ENCODE measurements around the gene ZNF583. TPM values are rescaled to one million over a fixed set of nuclear protein-coding genes. Genes with fewer than 3 reads are reported as not detected.
A peak's percentile ranks its signal among the peaks of the same experiment; 100 is the strongest.

Gene ZNF583
- total and polyA plus RNA-seq, 9 of the 15 experiments (the other 6 are each of a cell fraction or from before 2014, with no cell fraction given), result 0.92 to 6.7 (median 3.0) TPM

- TF ChIP-seq KAT8 (IDR thresholded peaks at IDR 0.05; ENCODE audit: low read depth) (no peak), HNRNPLL (IDR thresholded peaks at IDR 0.05; ENCODE audit: low read depth, low read length, poor library complexity, severe bottlenecking) (no peak), KDM1A (IDR thresholded peaks at IDR 0.05) (no peak), NCOA2 (IDR thresholded peaks at IDR 0.05; ENCODE audit: partially characterized antibody in 2 of 2) (peak in 1 of 2 experiments; percentile 70), ZBED1 (IDR thresholded peaks at IDR 0.05) (0 out of 2 replicates have a peak, but pooled peaks have one; percentile 34), TAL1 (IDR thresholded peaks at IDR 0.05) (no peak), MAFK (IDR thresholded peaks at IDR 0.05; ENCODE audit: low read length) (no peak), ZNF134 (CRISPR knock-in tag; conservative IDR thresholded peaks at IDR 0.05) (no peak), ZNF143 (CRISPR knock-in tag; IDR thresholded peaks at IDR 0.05) (peak; percentile 95), RNF2 (IDR thresholded peaks at IDR 0.05) (no peak), ZNF274 (IDR thresholded peaks at IDR 0.05; ENCODE audit: borderline replicate concordance, low read depth, low read length) (no peak), CEBPG (CRISPR knock-in tag; IDR thresholded peaks at IDR 0.05) (no peak), CEBPG (tag; conservative IDR thresholded peaks at IDR 0.05 in 1 of 2, IDR thresholded peaks at IDR 0.05 in 1 of 2) (no peak), STAG1 (CRISPR knock-in tag; IDR thresholded peaks at IDR 0.05; ENCODE audit: borderline replicate concordance) (no peak), ZNF174 (CRISPR knock-in tag; IDR thresholded peaks at IDR 0.05) (no peak), SRSF3 (IDR thresholded peaks at IDR 0.05; ENCODE audit: insufficient read depth, low read length) (no peak), YBX1 (IDR thresholded peaks at IDR 0.05) (no peak), ZNF589 (CRISPR knock-in tag; IDR thresholded peaks at IDR 0.05; ENCODE audit: low read depth) (no peak), PPARD (CRISPR knock-in tag; IDR thresholded peaks at IDR 0.05) (no peak), ZNF280A (IDR thresholded peaks at IDR 0.05; ENCODE audit: low read depth, partially characterized antibody) (no peak), HMG20B (CRISPR knock-in tag; IDR thresholded peaks at IDR 0.05) (no peak), FOXA1 (IDR thresholded peaks at IDR 0.05; ENCODE audit: borderline replicate concordance) (no peak), HNRNPK (IDR thresholded peaks at IDR 0.05; ENCODE audit: low read depth, low read length, poor library complexity, severe bottlenecking) (no peak), ZNF41 (CRISPR knock-in tag; conservative IDR thresholded peaks at IDR 0.05) (no peak), SMARCA4 (IDR thresholded peaks at IDR 0.05) (no peak)
- TF ChIP-seq, protein P1, sequence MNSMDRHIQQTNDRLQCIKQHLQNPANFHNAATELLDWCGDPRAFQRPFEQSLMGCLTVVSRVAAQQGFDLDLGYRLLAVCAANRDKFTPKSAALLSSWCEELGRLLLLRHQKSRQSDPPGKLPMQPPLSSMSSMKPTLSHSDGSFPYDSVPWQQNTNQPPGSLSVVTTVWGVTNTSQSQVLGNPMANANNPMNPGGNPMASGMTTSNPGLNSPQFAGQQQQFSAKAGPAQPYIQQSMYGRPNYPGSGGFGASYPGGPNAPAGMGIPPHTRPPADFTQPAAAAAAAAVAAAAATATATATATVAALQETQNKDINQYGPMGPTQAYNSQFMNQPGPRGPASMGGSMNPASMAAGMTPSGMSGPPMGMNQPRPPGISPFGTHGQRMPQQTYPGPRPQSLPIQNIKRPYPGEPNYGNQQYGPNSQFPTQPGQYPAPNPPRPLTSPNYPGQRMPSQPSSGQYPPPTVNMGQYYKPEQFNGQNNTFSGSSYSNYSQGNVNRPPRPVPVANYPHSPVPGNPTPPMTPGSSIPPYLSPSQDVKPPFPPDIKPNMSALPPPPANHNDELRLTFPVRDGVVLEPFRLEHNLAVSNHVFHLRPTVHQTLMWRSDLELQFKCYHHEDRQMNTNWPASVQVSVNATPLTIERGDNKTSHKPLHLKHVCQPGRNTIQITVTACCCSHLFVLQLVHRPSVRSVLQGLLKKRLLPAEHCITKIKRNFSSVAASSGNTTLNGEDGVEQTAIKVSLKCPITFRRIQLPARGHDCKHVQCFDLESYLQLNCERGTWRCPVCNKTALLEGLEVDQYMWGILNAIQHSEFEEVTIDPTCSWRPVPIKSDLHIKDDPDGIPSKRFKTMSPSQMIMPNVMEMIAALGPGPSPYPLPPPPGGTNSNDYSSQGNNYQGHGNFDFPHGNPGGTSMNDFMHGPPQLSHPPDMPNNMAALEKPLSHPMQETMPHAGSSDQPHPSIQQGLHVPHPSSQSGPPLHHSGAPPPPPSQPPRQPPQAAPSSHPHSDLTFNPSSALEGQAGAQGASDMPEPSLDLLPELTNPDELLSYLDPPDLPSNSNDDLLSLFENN (IDR thresholded peaks at IDR 0.05; ENCODE audit: low read depth in 2 of 2, low read length in 2 of 2), result peak in 1 of 2 experiments; percentile 49; a peak in 1 of 4 replicates
These were observed at the start of gene ZNF583 (continued) for GRCh38 chr19:56403764-56404704.
